NB4 (cell line): ENCODE data around the gene VAMP4.

Source experiments
- CTCF ChIP-seq: IDR thresholded peaks from one replicate; pipeline ENCODE4 v1.5.1; 2012; ENCODE audit warnings: low read depth, low read length
- POLR2A ChIP-seq: IDR thresholded peaks from 2 replicates; pipeline ENCODE4 v1.6.1; 2011; ENCODE audit warnings: mild to moderate bottlenecking; ENCODE audit not compliant: insufficient read length; ENCODE audit errors: extremely low read depth

DNA sequence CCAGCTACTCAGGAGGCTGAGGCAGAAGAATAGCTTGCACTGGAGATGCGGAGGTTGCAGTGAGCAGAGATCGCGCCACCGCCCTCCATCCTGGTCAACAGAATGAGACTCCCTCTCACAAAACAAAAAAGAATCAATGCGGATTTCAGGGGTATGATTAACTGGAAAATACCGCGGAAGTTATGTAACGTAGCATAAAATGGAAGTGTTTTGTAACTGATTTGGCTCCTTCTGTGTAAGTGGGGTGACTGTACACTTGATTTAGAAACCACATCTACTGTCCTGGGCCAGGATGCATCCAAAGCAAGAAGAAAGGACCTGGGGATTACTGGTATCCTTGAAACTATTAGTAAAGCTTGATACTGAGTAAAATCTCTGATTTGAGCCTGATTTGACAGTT lies 3.1 kb upstream of the VAMP4 start:
- no peak for TF ChIP-seq POLR2A
- TF ChIP-seq CTCF, result no peak
